Measurements from ENCODE around the gene E2F8.

The E2F8 gene

DNA sequence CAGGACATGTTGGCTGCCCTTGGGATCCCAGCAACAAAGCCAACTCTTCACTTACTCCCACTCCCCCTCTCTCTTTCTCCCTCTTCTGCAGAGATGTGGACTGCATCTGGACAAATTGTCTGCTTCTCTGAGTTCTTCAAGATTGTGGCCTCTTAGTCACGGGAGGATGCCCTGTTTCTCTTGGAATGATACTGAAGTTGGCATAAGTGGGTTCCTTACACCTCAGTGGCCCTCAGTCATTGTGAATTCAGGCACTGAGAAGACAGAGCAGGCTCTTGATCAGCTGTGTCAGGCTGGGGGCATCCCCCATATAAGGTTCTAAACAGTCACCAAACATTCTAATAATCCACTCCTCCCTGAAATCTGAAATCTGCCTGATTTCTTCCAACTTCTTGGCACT is 6.1 kb upstream of the E2F8 start:
- TF ChIP-seq, protein P1, sequence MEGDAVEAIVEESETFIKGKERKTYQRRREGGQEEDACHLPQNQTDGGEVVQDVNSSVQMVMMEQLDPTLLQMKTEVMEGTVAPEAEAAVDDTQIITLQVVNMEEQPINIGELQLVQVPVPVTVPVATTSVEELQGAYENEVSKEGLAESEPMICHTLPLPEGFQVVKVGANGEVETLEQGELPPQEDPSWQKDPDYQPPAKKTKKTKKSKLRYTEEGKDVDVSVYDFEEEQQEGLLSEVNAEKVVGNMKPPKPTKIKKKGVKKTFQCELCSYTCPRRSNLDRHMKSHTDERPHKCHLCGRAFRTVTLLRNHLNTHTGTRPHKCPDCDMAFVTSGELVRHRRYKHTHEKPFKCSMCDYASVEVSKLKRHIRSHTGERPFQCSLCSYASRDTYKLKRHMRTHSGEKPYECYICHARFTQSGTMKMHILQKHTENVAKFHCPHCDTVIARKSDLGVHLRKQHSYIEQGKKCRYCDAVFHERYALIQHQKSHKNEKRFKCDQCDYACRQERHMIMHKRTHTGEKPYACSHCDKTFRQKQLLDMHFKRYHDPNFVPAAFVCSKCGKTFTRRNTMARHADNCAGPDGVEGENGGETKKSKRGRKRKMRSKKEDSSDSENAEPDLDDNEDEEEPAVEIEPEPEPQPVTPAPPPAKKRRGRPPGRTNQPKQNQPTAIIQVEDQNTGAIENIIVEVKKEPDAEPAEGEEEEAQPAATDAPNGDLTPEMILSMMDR (IDR thresholded peaks at IDR 0.05; ENCODE audit: extremely low read depth, missing control alignments), result no peak
- no peak for DNase-seq (ENCODE audit: low spot score)

DNA sequence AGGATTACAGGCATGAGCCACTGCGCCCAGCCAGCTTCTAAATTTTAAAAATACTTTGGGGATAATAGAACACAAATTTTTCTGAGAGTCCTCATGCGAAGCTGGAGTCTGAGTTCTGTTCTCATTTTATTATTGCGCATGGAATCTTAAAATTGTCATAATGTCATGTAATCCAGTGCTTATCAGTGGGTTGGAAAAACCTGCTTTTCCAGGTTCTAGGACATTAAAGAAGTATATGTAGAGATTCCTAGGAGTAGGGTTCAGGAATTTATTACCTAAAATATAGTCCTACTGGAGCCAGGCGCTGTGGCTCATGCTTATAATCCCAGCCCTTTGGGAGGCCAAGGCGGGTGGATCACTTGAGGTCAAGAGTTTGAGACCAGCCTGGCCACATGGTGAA is 4.6 kb upstream of the E2F8 start:
- TF ChIP-seq, protein P1 (IDR thresholded peaks at IDR 0.05; ENCODE audit: extremely low read depth, missing control alignments), result no peak
- no peak for DNase-seq (ENCODE audit: low spot score)

DNA sequence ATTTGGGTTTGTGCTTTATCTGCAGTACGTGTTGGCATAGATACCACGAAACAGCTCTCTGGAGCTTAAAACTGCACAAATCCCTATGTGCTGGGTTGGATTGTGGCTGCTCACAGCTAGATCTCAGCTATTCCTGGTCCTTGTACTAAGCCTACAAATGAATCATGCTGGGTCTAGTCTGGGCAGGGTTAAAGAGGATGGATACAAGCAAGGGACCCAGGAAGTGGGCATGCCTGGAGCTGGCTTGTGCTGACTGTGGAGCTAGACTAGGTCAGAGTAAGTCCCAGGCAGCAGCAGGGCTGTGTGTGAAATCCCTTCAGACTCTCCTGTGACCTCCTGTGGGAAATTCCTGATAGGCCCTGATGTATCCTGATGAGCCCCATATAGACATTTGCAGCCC is 3.9 kb upstream of the E2F8 start:
- TF ChIP-seq, protein P1 (IDR thresholded peaks at IDR 0.05; ENCODE audit: extremely low read depth, missing control alignments), result no peak
- no peak for DNase-seq (ENCODE audit: low spot score)

DNA sequence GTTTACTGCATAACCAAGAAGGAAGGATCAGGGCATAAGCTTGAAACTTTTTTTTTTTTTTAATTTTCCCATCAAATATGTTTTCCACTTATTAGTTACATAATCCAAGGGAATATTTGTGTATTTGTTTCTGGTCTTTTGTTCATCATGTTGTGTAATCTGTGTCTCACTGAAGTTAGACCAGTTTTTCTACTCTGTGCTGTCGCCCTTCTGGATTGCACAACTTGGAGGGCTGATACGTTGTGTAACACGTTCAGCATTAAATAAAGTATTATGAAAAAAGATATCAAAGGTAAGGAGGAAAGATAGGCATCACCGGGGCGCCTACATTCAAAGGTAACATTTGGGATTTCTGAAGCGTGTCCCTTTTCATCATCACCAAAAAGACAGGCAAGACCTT is 3.3 kb upstream of the E2F8 start:
- no peak for DNase-seq (ENCODE audit: low spot score)
- TF ChIP-seq, protein P1 (IDR thresholded peaks at IDR 0.05; ENCODE audit: extremely low read depth, missing control alignments), result no peak

DNA sequence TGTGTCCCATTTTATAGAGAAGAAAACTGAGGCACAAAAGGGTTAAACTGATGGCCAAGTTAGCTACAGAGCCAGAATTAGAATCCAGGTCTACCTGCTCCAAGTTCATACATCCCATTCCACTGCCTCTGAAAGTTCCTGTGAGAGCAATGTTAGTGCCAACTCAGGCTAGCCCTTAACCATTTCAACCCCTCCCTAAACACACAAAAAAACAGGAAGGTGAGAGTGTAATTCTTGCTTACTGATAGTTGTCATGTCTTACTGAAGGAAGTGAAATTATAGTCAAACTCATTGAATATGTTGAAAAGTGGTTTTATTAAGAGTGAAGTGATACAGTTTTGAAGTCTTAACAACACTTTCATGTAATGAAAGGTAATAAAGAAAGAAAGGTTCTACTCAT is 2.9 kb upstream of the E2F8 start:
- TF ChIP-seq, protein P1 (IDR thresholded peaks at IDR 0.05; ENCODE audit: extremely low read depth, missing control alignments), result no peak
- no peak for DNase-seq (ENCODE audit: low spot score)

DNA sequence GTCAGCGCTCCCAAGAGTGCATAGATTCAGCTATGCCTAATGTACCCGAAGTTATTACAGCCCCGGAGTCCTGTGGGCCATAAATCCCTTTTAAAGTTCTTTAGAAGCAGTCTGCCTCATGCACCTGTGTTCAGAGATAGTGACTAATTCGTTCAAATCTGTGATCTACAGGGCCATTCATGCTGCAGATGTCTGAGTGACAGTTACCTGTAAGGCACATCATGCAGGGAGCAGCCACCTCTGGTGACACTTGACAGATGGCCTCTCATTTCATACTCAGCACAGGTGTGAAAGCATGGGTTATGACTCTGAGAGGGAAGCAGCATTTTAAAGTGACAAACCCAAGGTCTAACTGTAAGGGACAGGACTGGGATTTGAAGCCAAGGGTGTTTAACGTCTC is 2.4 kb upstream of the E2F8 start:
- TF ChIP-seq, protein P1 (IDR thresholded peaks at IDR 0.05; ENCODE audit: extremely low read depth, missing control alignments), result no peak
- no peak for DNase-seq (ENCODE audit: low spot score)

DNA sequence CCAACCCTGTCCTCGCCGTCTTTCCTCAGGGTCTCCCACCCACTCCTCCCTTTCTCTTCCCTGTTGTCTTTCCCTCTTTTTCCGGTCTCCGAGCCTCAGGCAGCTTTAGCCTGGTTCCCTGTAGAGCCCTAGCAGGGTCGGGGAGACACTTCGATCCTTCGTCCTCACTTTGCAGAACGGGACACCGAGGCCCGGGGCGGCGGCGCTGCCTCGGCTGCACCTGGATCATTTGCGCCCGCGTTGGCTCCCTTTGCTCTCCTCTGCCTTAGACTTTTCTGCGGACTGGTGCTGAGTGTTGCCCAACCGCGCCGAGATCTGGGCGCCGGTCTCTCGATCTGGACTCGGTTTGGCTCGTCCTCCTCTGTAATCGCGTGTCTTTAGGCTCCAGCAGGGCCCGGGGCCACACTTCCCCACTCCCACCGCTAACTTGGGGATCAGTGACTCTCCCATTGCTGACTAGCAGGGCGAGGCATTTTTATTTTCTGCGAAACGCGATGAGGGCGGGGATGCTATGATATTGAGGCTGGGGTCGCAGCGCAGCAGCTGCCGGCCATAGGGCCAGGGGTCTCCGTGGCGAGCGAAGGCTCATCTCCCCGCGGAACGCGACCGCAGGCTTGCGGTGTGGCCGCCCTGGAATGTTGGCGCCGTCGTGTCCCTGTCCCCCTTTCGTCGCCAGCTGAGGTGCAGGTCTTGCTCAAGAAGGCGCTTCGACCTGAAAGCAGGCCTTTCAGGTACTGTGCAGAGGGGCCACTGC is 1.6 kb upstream of the E2F8 start:
- TF ChIP-seq, protein P1 (IDR thresholded peaks at IDR 0.05; ENCODE audit: extremely low read depth, missing control alignments), result no peak
- peak; percentile 34 for DNase-seq (ENCODE audit: low spot score)

All from GM20000 (cell line).